Measurements from ENCODE around the gene S1PR1.

- TF ChIP-seq POLR2A (IDR thresholded peaks at IDR 0.05) (no peak), CTCF (IDR thresholded peaks at IDR 0.05) (no peak), POLR2AphosphoS5 (IDR thresholded peaks at IDR 0.05) (peak; percentile 13 to 34 (median 16)), EP300 (IDR thresholded peaks at IDR 0.05) (no peak)
Observed at GRCh38 chr1:101242324-101243050, 5.7 kb downstream of the S1PR1 start.

All from sigmoid colon (tissue), 4 donors.